HG02571 (cell line): ENCODE results near the gene NELL2.
"Not testable (repeated sequence)": the region's sequence is repeated elsewhere in the genome, so short reads cannot be mapped to it uniquely, and the experiment has no call there.

Experiments
- ATAC-seq: cut with Tn5 transposase; IDR thresholded peaks from one replicate; pipeline ENCODE4 v1.9.1; 2021; ENCODE audit warnings: mild to moderate bottlenecking, moderate library complexity; ENCODE audit not compliant: unreplicated experiment

The NELL2 gene

GRCh38 chr12:44875954-44876543 is at the start of gene NELL2:
NELL2 (minus strand) TSS chr12:44876315; CDS start chr12:44875869, 446 bp downstream.
- ATAC-seq, result no peak

- ATAC-seq, result no peak
Observed at GRCh38 chr12:44921736-44922135, 45.6 kb upstream of the NELL2 start.

- no peak for ATAC-seq
Observed at GRCh38 chr12:44917141-44917540, 41.0 kb upstream of the NELL2 start.

GRCh38 chr12:44915958-44916357 is 39.8 kb upstream of the NELL2 start:
- no peak for ATAC-seq

GRCh38 chr12:44904321-44904720 is 28.2 kb upstream of the NELL2 start:
- no peak for ATAC-seq

- not testable (repeated sequence) for ATAC-seq
Observed at GRCh38 chr12:44898108-44898507, 22.0 kb upstream of the NELL2 start.

GRCh38 chr12:44889926-44890325 is 13.8 kb upstream of the NELL2 start:
- ATAC-seq, result no peak

- ATAC-seq, result no peak
Observed at GRCh38 chr12:44889162-44889561, 13.0 kb upstream of the NELL2 start.

GRCh38 chr12:44885902-44886301 is 9.8 kb upstream of the NELL2 start:
- no peak for ATAC-seq

- ATAC-seq, result no peak
Observed at GRCh38 chr12:44881197-44881596, 5.1 kb upstream of the NELL2 start.

- no peak for ATAC-seq
Observed at GRCh38 chr12:44876544-44877410, 662 bp upstream of the NELL2 start.

GRCh38 chr12:44875417-44875953 is 630 bp downstream of the NELL2 start:
- no peak for ATAC-seq

GRCh38 chr12:44874981-44875416 is 1.1 kb downstream of the NELL2 start:
- no peak for ATAC-seq

- ATAC-seq, result no peak
Observed at GRCh38 chr12:44873898-44874297, 2.2 kb downstream of the NELL2 start.

GRCh38 chr12:44869503-44869902 is 6.6 kb downstream of the NELL2 start:
- ATAC-seq, result no peak

- no peak for ATAC-seq
Observed at GRCh38 chr12:44863867-44864266, 12.2 kb downstream of the NELL2 start.

GRCh38 chr12:44859998-44860689 is 16.0 kb downstream of the NELL2 start:
- ATAC-seq, result no peak

- no peak for ATAC-seq
Observed at GRCh38 chr12:44858226-44858855, 17.8 kb downstream of the NELL2 start.

GRCh38 chr12:44852483-44852882 is 23.6 kb downstream of the NELL2 start:
- no peak for ATAC-seq

- ATAC-seq, result no peak
Observed at GRCh38 chr12:44851586-44851985, 24.5 kb downstream of the NELL2 start.

- peak; percentile 37 for ATAC-seq
Observed at GRCh38 chr12:44848703-44849085, 27.4 kb downstream of the NELL2 start.
